T-helper 22 cell (primary cell): Measurements from ENCODE around the gene MRPL38.

Experiments
- DNase-seq: peaks from one replicate; pipeline ENCODE4 v3.0.0-alpha.2; 2020; ENCODE audit warnings: low read depth

The MRPL38 gene

DNA sequence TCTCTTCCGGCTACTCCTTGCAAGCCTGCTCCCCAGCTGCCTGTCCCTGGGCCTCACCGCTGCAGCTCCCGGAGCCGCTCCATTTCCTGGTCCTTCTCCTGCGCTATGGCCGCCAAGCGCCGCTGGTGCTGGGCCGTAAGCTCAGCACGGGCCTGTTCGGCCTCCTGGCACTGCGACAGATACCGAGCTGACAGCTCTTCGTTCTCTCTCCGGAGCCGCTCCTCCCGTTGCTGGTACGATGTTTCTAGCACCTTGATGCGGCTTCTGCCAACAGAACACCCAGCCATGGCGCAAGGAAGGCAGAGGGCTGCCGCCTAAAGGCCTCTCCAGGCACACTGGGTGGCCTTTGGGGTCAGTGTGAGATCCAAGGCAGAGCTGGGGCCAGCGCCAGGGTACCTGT lies 14.9 kb upstream of the MRPL38 start:
- DNase-seq, result no peak

DNA sequence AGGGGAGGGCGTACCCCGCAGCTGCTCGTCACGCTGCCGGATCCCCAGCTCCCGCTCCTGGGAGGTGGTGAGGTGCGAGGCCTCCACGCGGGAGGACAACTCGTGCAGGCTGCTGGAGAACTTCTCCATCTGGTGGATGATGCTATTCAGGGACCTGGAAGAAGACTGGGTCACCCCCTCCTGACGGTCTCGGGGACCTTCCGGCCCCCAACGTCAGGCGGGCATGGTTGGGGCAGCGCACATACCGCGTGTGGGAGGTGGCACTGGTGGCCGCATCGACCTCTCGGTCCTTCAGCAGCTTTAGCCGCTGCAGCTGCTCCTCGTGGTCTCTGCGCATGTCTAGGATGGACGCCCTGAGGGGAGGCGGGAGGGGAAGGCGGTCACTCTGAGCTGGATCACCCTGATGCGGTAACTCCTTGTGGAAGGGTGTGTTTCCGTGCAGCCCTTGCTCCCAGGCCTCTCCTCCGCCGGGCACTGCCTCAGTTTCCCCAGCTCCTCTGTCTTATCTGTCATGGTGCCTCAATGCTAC lies 13.3 kb upstream of the MRPL38 start:
- DNase-seq, result no peak

DNA sequence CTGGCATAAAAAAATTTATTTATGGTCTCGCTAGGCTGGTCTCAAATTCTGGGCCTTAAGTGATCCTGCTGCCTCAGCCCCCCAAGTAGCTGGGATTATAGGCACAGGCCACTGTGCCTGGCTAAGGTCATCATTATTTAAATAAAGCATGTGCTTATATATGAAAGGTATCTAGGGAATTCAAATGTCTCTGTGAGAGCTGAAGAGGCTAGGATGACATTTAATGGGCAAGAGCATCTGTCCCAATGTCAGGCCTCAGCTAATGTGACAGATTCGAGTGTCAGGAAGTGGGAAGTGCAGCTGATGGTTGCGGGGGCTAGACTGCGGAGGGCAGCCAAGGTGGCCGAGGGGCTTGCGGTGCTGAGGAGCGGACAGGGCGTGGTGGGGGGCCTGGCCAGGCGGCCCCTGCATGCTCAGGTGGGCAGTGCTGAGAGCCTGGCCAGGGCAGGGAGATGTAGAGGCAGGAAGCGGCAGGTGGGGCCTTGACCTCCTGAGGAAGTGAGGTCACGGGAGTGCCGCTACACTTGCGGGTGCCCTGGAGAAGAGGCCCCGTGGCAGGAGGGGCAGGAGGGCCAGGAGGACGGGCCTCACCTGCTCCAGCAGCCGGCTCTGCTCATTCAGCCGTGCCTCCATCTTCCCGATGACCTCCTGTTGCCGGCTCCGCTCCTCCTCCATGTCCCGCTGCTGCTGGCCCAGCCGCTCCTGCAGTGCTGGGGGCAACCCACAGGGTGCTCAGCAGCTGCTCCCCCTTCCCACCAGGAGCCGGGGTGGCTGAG lies 12.6 kb upstream of the MRPL38 start:
- no peak for DNase-seq

DNA sequence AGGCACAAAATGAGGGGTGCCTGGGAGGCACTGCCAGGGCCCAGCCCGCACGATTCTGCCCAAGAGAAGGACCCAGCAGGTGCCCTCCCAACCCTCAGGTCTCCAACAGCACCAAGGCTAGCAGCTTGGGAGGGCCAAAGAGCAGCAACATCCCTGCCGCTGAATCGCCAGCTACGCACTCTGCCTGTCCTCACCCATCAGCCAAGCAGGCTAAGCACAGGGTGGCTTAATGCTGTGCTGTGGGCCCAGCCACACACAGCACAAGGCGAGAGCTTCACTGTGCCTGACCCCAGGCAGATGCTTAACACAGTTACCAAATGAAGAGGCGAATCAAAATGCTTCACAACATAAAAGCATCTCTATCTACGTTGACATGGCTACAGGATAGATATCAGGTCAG lies 10.6 kb upstream of the MRPL38 start:
- no peak for DNase-seq

DNA sequence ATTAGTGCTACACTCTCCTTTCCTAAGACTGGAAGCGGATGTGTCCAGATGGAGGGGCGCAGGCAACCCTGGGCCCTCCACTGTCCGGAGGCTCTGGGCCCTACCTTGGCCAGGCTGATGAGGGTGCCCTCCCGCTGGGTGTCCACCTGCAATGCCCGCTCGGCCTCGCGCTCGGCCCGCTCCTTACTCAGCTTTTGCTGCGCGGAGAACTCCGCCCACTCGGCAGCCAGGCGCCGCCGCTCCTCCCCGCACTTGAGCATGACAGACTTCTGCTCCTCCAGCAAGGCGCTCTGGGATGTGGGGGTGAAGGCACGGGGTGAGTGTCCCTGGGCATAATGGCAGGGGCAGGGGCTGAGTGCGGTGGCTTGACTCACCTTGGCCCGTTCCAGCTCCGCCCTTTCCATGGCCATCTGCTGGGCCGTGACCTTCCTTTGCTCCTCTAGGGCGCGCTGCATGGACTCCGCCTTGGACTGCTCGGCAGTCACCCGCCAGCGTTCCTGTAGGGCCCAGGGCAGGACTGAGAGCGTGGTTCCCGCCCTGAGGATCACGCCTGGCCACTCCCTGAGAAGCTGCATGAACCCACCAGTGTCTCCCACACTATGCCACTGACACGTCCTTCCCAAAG lies 10.1 kb upstream of the MRPL38 start:
- DNase-seq, result no peak

DNA sequence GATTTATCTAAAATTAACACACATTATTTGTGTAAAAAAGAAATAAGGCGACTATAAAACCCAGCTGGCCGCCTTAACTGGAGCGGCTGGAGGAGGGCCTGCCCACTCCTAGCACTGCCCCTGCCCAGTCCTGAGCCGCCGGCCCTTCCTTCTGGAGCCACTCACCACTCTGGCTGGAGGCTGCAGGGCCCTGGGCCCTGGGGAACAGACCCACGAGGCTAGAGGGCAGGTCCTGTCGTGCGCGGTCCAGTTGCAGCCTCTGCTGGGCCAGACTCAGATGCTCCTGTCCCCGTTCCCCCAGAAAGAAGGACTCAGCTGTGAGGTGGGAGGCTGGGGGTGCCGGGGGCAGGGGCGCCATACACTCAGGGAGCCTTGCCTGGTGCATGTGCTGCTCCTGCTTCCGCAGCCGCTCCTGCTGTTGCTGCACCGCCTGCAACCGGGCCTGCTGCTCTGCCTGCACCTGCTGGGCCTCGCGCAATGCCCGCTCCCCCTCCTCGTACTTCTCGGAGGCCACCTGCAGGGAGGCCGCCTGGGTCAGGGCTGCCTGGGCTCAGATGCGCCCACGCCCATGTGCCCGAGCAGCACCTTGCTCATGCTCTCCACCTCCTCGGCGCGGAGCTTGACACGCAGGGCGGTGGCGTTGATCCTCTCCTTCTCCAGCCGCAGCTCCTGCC lies 9.0 kb upstream of the MRPL38 start:
- no peak for DNase-seq

DNA sequence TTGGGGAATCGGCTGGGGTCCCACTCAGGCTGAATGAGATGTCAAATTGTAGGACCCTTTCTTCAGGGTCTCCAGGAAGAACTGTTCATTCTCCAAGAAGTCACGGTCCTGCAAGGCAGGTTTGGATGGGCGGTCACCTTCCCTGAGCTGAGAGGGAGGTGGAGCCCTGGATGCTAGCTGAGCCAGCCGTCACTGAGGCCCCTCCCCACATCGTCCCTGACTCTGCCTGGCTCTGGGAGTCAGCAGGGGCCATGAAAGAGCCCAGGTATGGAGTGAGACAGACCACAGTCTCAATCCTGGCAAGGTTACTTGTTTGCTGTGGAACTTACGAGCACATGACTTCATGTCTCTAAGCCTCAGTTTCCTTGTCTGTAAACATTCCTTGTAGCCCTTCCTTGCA lies 6.0 kb upstream of the MRPL38 start:
- no peak for DNase-seq

DNA sequence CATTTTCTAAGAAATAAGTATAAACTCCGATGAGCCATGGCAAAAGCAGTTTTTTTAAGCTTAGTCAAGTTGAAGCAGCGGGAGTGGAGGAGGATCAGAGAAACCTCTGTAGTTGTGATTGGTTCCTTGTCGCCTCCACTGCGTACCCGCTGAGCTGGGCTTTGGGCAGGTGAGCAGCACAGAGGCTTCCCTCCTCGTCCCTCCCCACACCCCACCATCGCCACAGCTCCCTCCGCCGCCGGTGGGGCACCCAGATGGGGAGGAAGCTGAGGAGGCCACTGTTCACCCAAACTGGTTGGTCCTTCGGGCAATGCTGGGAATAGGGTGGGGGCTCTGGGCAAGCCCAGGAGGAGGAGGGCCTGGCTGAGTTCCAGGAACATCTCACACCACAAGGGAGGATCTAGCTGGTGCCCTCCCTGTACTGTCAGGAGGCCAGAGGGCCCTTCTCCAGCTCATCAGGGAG lies 5.2 kb upstream of the MRPL38 start:
- DNase-seq, result no peak

DNA sequence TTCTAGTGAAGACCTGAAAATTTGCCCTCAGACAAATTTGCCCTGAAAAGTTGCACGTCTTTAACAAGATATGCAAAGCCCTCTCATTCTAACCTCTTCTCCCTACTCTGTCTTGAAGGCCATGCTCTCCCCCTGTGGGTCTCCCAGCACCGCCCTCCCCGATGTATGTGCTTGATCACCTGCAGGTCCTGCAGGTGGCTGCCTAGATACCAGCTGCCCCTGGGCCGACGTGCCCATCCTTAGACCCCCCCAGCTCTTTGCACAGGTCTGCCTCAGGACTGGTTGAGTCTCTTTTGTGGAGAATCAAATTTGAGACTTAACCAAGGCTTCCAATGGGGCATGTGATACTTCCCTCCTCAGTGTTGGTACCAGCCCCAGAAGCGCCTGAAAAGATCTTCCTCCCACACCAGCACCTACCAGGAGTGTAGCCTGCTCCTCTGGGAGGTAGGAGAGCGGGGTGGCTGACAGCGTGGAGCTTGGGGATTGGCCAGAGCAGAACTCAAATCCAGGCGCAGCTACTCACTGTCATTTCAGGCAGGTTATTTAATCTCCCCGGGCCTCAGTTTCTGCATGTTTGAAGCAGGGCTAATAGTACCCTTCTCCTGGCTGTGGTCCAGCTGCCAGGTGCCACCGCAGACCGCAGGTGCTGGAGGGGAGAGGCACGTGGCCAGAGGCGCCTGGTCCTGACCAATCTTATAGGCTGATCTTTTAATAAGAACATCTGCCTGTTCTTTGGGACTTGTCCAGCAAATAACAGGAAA lies 4.5 kb upstream of the MRPL38 start:
- no peak for DNase-seq

DNA sequence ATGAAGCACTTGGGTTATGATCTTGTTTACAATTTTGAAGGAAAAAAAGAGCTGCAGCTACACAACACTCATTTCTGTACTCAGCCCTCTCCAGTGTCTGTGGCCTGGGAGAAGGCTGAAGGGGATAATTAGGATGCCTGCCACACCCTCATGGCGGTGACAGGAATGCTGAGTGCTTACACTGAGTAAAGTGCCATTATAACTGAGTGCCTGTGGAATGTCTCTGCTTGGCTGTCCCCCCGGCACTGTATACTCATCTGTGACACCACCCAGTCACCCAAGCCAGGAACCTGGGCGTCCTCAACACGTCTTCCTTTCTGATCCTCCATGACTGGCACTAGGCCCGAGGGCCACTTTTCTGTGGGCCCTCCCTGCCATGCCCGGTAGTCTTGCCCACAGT lies 3.5 kb upstream of the MRPL38 start:
- DNase-seq, result no peak

DNA sequence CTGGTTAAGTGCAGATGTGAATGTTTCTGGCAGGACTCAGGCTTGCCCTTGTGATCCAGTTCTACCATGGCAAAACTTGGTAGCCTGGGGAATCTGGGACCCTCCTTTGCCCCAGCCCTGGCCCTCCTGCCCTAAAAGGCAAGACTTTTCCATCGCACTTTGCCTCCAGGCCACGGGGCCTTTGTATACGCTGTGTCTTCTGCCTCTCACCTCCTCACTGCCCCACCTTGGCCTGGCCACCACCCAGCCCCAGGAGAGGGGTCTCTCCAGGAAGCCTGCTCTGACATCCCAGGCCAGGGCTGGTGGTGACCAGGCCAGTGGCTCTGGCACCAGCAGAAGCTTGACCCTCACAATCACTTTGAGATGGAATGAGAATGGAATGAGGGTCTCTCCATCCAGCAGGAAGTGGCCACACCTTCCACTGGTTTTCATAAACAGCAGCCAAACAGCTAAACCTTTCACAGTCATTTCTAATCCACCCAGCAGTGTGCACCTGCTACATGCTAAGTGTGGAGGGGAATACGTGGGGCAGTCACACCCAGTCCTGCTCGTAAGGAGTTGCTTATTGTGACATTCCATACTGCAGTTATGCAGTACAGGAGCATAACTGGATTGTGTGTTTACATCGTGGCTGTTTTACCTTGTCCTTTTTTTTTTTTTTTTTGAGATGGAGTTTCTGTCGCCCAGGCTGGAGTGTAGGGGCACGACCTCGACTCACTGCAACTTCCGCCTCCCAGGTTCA lies 1.6 kb upstream of the MRPL38 start:
- no peak for DNase-seq

DNA sequence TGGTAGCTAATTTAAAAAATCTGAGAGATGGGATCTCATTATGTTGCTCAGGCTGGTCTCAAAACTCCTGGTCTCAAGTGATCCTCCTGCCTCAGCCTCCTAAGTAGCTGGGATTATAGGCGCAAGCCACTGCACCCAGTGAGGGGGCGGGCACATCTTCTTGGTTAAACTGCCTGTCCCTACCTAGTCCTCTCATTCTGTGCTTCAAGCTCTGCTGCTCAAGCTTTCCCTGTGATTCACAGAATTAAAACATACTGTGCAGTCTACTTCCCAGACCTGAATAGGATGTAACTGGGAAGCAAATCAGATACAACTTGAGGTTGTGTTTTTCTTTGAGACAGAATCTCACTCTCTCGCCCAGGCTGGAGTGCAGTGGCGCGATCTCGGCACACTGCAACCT lies 2.3 kb downstream of the MRPL38 start:
- no peak for DNase-seq

DNA sequence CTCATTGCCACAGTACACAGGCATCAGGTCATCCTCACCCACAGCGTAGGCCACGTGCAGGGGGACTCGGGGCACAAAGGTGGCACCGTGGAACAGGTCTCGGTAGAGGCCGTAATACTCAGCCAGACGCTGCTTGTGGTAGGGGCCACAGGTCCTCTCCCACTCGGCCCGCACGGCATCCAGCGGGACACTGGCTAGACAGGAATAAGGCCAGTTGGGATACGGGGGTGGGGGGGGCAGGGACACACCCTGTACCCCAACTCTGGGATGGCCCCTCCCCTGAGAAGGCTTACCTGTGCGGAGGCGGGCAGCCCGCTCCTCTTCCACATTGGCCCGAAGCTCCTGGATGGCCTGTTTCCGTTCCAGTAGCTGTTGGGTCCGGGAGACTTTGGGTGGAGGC lies 3.0 kb downstream of the MRPL38 start:
- DNase-seq, result no peak

DNA sequence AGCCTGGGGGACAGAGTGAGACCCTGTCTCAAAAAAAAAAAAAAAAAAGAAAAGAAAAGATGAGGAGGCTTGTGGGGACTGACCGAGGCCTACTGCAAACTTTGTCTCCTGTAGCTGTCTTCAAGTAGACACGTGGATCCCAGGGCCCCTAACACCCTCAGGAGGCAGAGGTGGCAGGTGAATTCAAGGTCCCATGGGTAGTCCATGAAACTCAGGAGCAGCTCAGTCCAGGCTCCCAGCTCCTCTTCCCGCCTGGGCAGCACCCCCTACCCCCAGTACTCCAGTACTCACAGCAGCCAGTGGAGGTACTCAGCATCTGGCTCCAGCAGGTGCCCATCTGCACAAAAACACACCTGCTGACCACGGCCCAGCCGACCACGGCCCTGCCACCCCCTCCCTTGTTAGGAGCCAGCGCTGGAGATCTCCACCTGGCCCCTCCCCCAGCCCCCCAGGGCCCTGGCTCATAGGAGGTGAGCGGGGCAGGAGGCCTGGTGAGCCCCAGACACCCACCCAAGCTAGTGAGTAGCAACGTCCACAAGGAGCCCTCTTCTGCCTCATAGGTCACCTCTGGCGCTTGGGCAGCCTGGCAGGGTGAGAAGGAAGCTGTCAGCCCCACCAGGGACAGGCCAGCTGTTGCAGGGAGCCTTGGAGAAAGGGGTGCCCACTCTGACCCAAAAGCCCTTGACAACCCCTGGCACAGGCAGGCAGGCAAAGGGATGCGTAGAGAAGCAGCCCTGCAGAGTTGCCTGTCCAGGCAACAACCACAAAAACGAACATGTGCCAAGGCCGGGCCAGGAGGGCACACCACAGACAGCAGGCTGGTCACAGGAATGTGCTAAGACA lies 3.8 kb downstream of the MRPL38 start:
- no peak for DNase-seq

DNA sequence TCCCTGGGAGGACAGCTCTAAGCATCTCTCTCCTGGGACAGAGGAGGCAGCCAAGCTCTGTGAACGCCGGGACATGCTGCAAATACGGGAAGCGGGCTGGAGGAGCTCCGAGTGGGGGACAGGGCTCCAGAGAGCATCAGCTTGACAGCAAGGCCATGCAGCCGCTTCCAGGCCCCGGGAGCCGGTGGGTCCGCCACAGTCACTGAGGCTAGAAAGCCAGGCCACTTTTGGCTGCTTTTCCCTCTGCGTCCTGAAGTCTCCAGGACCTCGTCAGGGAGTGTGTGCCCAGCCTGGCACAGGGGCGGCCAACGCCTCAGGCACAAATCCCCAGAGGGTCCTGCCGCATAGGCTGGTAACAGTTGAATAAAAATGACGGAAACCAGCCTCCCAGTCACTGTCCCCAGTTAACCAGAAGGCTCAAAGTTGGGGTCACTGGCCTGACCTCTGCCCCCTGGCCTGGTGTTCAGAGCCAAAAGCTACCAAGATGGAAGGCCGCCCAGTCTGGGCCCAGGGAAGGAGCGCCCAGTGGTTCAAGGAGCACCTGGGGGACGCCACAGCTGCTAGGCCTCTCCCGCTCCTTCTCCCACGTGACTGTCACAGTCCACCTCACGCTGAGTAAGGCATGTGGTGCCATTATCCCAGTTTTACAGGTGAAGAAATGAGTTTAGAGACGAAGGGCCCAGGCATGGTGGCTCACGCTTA lies 4.8 kb downstream of the MRPL38 start:
- no peak for DNase-seq

DNA sequence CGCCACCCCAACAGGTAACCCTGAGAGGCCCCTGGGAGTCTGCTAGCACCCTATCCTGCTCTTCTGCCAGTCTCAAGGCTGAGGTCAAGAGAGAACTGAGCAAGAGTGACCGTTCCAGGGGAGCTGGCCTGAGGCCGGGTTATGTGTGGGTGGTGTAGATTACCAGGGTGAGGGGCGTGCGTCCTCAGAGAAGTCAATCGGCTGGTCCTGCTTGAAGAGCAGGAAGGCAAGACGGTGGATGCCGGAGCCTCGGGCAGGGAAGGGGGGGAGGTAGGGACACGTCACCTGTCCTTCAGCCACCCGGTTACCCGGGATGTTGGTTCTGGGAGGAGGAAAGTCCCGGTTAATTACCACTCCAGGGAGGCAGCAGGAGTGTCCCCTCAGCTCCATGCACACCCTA lies 5.3 kb downstream of the MRPL38 start:
- DNase-seq, result no peak

DNA sequence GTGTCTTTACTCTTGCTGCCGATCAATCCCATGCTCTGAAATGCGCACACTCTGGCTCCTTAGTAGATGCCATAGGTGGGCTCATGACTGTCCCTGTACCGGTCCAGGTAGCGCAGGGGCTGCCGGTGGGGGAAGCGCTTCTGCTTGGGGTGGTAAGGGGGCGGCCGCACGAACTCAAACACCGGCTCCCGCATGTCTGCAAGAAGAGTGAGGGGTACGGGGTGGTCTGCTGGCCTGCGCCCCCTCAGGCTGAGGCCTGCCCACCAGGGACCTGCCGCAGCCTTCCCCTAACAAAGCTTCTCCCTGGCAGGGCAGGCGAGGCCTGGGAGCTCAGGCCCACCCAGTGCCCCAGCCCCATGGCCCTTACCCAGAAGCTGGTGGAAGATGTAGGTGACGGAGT lies 5.9 kb downstream of the MRPL38 start:
- no peak for DNase-seq

DNA sequence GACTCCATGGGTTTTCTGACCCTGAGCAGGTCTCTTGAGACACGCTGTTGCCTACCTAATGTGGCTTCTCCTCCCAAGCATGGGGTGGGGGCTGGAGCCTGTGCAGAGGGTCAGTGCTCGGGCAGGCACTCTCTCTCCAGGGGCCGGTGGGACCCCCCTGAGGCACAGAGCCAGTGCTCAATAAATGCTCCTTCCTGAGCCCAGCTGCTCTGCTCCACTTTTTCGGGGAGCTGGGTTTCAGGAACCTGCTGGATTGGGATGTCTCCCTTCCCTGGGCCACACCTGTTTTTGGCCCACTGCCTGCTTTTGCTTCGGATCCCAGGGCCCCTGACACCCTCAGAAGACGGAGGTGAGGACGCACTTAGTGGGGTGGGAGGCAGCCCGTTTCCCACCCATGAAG lies 6.6 kb downstream of the MRPL38 start:
- DNase-seq, result no peak

DNA sequence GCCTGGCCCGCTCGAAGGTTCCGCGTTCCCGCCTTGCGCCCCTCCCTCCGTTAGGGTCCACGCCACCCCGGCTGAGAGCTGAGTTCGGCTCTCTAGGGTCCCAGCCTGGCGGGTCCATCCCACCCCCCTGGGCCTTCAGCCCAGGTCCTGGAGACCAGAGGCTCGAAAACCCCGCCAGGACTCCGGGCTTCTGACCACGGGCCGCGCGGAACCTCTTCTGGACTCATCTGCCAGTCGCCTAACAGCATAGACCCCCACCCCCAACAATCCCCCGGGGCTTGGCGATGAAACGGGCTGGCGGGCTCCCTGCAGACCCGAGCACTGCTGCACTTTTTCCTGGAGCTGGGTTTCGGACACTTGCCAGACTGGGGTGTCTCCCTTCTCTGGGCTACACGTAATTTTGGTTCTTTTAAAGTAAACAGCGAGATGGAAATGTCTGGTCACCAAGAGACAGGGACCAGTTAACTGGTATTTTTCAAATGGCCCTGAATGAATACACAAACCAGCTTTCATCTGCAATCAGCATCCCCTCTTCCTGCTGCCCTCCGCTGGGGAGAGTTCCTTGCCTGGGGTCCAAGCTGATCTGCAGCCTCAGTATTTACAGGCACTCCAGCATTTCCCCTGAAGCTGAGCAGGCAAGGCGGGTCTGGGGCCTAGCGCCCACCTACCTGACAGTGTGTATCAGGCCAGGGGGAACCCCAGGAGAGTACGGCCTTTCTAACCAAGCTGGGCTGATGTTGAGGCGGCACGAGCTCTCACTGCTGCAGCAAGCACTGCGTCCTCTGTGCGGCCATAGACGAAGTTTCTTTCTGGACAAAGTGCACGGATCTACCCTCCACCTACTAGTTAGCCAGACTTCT lies 7.3 kb downstream of the MRPL38 start:
- no peak for DNase-seq
